CD4-positive, alpha-beta T cell treated with Interleukin-2 at 100 ng/mL for 4 hours (primary cell): ENCODE measurements around the gene CSNK1A1.
"Not testable (repeated sequence)": the region's sequence is repeated elsewhere in the genome, so short reads cannot be mapped to it uniquely, and the experiment has no call there.

ENCODE experiments used
- DNase-seq: peaks from one replicate; pipeline ENCODE4 v3.0.0-alpha.2; 2020; ENCODE audit warnings: low spot score

CSNK1A1 gene

GRCh38 chr5:149528281-149529060 is 22.8 kb downstream of the CSNK1A1 start:
- no peak for DNase-seq

- no peak for DNase-seq
Observed at GRCh38 chr5:149526845-149527590, 24.2 kb downstream of the CSNK1A1 start.

GRCh38 chr5:149521739-149522685 is 29.2 kb downstream of the CSNK1A1 start:
- DNase-seq: no peak

GRCh38 chr5:149519601-149520000 is 31.6 kb downstream of the CSNK1A1 start:
- no peak for DNase-seq

- no peak for DNase-seq
Observed at GRCh38 chr5:149518620-149519019, 32.6 kb downstream of the CSNK1A1 start.

GRCh38 chr5:149517461-149518122 is 33.6 kb downstream of the CSNK1A1 start:
- DNase-seq: no peak

- no peak for DNase-seq
Observed at GRCh38 chr5:149514512-149514911, 36.7 kb downstream of the CSNK1A1 start.

GRCh38 chr5:149513372-149513947 is 37.8 kb downstream of the CSNK1A1 start:
- DNase-seq: not testable (repeated sequence)

GRCh38 chr5:149510136-149510535 is 41.1 kb downstream of the CSNK1A1 start:
- no peak for DNase-seq

GRCh38 chr5:149504677-149505076 is 46.6 kb downstream of the CSNK1A1 start:
- no peak for DNase-seq

GRCh38 chr5:149503006-149503405 is 48.2 kb downstream of the CSNK1A1 start:
- DNase-seq: no peak

- no peak for DNase-seq
Observed at GRCh38 chr5:149500922-149501582, 50.2 kb downstream of the CSNK1A1 start.

GRCh38 chr5:149498724-149499336 is 52.4 kb downstream of the CSNK1A1 start:
- DNase-seq: no peak

GRCh38 chr5:149497357-149497756 is 53.9 kb downstream of the CSNK1A1 start:
- DNase-seq: no peak

- no peak for DNase-seq
Observed at GRCh38 chr5:149496917-149497316, 54.3 kb downstream of the CSNK1A1 start.

- DNase-seq: no peak
Observed at GRCh38 chr5:149496166-149496565, 55.1 kb downstream of the CSNK1A1 start.

GRCh38 chr5:149495673-149496072 is 55.6 kb downstream of the CSNK1A1 start:
- DNase-seq: no peak

- no peak for DNase-seq
Observed at GRCh38 chr5:149493316-149493715, 57.9 kb downstream of the CSNK1A1 start.

- no peak for DNase-seq
Observed at GRCh38 chr5:149492781-149493180, 58.5 kb downstream of the CSNK1A1 start.
